DOHH2 (cell line): ENCODE data around the gene ZBTB7B.

Experiments used
- H3F3A ChIP-seq: fragments of 200-600 bp; sonication (generic), shearing (Covaris generic); 2 replicates; pipeline ENCODE4 v1.6.0; 2016; ENCODE audit warnings: antibody characterized with exemption, mild to moderate bottlenecking; ENCODE audit not compliant: control insufficient read depth, insufficient read depth
- H3K27ac ChIP-seq: fragments of 200-600 bp; sonication (generic); 2 replicates; pipeline ENCODE4 v1.5.1; 2014; ENCODE audit warnings: low read depth, mild to moderate bottlenecking, low read length, moderate library complexity
- H3K27me3 ChIP-seq: fragments of 200-600 bp; sonication (generic); 2 replicates; pipeline ENCODE4 v1.6.1; 2014; ENCODE audit warnings: mild to moderate bottlenecking, low read length, mixed read lengths; ENCODE audit not compliant: control insufficient read depth
- H3K36me3 ChIP-seq: fragments of 200-600 bp; sonication (generic); 2 replicates; pipeline ENCODE4 v1.6.1; 2014; ENCODE audit warnings: mild to moderate bottlenecking, low read length, moderate library complexity, mixed read lengths; ENCODE audit not compliant: control insufficient read depth
- H3K4me1 ChIP-seq: fragments of 200-600 bp; sonication (generic); 2 replicates; pipeline ENCODE4 v1.6.1; 2014; ENCODE audit warnings: mild to moderate bottlenecking, low read length, mixed read lengths; ENCODE audit not compliant: control insufficient read depth
- H3K4me2 ChIP-seq: fragments of 200-600 bp; sonication (generic); 2 replicates; pipeline ENCODE4 v1.6.0; 2014; ENCODE audit warnings: mild to moderate bottlenecking, low read length, moderate library complexity
- H3K4me3 ChIP-seq: fragments of 200-600 bp; sonication (generic); 2 replicates; pipeline ENCODE4 v1.5.1; 2014; ENCODE audit warnings: mild to moderate bottlenecking, low read length, mixed read lengths
- H3K79me2 ChIP-seq: fragments of 200-600 bp; sonication (generic); 2 replicates; pipeline ENCODE4 v1.6.1; 2014; ENCODE audit warnings: mild to moderate bottlenecking, low read length, mixed read lengths; ENCODE audit not compliant: control insufficient read depth
- H3K9me2 ChIP-seq: fragments of 200-600 bp; sonication (generic); replicated peaks from 2 replicates; pipeline ENCODE4 v1.6.1; 2014; ENCODE audit warnings: mild to moderate bottlenecking, low read length, mixed read lengths; ENCODE audit not compliant: control insufficient read depth
- H3K9me3 ChIP-seq: fragments of 200-600 bp; sonication (generic); 2 replicates; pipeline ENCODE4 v1.6.1; 2014; ENCODE audit warnings: antibody characterized with exemption, low read length, mixed read lengths; ENCODE audit not compliant: control insufficient read depth, insufficient read depth
- H4K20me1 ChIP-seq: fragments of 200-600 bp; sonication (generic); 2 replicates; pipeline ENCODE4 v1.6.0; 2014; ENCODE audit warnings: low read depth, mild to moderate bottlenecking, antibody characterized with exemption, low read length, moderate library complexity; ENCODE audit not compliant: control insufficient read depth, insufficient read depth
- EZH2phosphoT487 ChIP-seq: fragments of 200-600 bp; sonication (generic); IDR thresholded peaks from 2 replicates; pipeline ENCODE4 v1.6.1; 2017; ENCODE audit warnings: borderline replicate concordance, mild to moderate bottlenecking, antibody characterized with exemption, low read length, moderate library complexity, mixed read lengths
- TF ChIP-seq, protein P1 (sequence below): fragments of 200-600 bp; sonication (generic); IDR thresholded peaks from one replicate; pipeline ENCODE4 v1.5.1; 2014; ENCODE audit warnings: antibody characterized with exemption, mild to moderate bottlenecking, low read depth, low read length; ENCODE audit not compliant: poor library complexity, severe bottlenecking

ZBTB7B gene

DNA sequence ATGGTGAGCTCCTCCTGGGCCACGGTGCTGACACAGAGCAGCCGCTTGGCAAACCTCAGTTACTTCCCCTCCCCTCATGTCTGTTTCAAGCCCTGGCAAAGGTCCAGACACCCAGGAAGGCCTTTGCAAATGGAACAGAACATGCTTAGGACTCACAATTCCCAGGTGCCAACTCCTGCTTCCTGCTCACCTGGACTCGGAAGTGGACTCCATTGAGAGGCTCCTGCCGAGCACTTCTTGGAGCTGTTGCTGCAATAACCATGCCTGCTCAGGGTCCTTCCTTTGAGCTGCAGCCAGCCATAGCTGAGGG, 20.3 kb downstream of the ZBTB7B start:
- no peaks in the 10 kb centered on the region for H3K9me3 ChIP-seq
- no peak overlapping the region for H3K27ac ChIP-seq
- H3K9me2 ChIP-seq = no peaks in the 10 kb centered on the region
- H3F3A ChIP-seq = no peaks in the 10 kb centered on the region
- no peaks in the 10 kb centered on the region for H4K20me1 ChIP-seq
- H3K4me2 ChIP-seq = no peak overlapping the region
- no peaks in the 10 kb centered on the region for H3K36me3 ChIP-seq
- TF ChIP-seq, protein P1, sequence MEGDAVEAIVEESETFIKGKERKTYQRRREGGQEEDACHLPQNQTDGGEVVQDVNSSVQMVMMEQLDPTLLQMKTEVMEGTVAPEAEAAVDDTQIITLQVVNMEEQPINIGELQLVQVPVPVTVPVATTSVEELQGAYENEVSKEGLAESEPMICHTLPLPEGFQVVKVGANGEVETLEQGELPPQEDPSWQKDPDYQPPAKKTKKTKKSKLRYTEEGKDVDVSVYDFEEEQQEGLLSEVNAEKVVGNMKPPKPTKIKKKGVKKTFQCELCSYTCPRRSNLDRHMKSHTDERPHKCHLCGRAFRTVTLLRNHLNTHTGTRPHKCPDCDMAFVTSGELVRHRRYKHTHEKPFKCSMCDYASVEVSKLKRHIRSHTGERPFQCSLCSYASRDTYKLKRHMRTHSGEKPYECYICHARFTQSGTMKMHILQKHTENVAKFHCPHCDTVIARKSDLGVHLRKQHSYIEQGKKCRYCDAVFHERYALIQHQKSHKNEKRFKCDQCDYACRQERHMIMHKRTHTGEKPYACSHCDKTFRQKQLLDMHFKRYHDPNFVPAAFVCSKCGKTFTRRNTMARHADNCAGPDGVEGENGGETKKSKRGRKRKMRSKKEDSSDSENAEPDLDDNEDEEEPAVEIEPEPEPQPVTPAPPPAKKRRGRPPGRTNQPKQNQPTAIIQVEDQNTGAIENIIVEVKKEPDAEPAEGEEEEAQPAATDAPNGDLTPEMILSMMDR = no peak
- H3K79me2 ChIP-seq = no peaks in the 10 kb centered on the region
- H3K4me3 ChIP-seq = no peak overlapping the region
- H3K27me3 ChIP-seq = peaks cover 13% of the 10 kb centered on the region
- peaks cover 10% of the 10 kb centered on the region for H3K4me1 ChIP-seq

DNA sequence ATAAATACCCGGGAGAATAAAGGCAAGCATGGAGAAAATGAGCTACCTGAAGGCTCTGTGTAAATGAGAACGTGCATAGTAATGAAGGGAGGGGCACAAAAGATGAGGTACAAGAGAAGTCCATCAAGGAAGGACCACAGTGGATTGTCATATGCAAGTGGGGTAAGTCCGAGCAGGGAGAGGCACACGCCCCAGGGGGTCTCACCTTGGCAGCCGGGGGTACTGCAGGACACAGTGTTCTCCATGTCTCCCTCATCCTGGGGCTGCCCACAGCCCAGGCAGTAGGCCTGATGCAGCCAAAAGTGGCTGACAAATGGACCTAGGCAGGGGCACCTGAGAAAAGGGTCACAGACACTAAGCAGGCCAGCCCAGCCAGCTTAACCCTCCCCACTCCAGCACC, 21.0 kb downstream of the ZBTB7B start:
- H3F3A ChIP-seq = no peaks in the 10 kb centered on the region
- H3K4me2 ChIP-seq = no peak overlapping the region
- peaks cover 2% of the 10 kb centered on the region for H3K4me1 ChIP-seq
- no peak overlapping the region for H3K27ac ChIP-seq
- TF ChIP-seq, protein P1 = no peak
- TF ChIP-seq EZH2phosphoT487 = no peak
- H3K27me3 ChIP-seq = peaks cover 13% of the 10 kb centered on the region
- H3K79me2 ChIP-seq = no peaks in the 10 kb centered on the region
- H3K9me2 ChIP-seq = no peaks in the 10 kb centered on the region
- no peaks in the 10 kb centered on the region for H3K9me3 ChIP-seq
- no peak overlapping the region for H3K4me3 ChIP-seq
- no peaks in the 10 kb centered on the region for H3K36me3 ChIP-seq
- H4K20me1 ChIP-seq = no peaks in the 10 kb centered on the region

DNA sequence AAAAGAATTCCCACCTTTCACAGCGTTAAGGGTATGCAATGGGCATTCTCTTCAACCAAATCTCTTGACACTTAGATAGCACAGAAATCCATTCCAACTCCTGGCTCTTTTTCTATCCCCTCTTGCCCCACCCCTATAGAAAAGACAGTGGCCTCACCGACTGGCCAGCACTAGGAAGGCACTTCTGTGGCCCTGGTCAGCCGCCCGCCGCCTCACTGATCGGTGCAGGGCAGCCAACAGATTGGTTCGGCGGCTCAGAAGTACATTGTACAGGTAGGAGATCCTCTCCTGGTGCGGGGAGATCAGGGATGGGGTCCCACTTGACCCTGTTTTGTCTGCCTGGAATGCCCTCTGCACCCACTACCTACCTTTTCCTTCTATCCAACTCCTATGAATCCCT, 21.7 kb downstream of the ZBTB7B start:
- no peaks in the 10 kb centered on the region for H3K79me2 ChIP-seq

More for the DNA sequence above, 21.7 kb downstream of the ZBTB7B start:
- no peak for TF ChIP-seq EZH2phosphoT487
- TF ChIP-seq, protein P1 = no peak
- H3F3A ChIP-seq = no peaks in the 10 kb centered on the region
- H3K4me2 ChIP-seq = no peak overlapping the region
- no peaks in the 10 kb centered on the region for H3K36me3 ChIP-seq
- H3K27me3 ChIP-seq = peaks cover 13% of the 10 kb centered on the region
- H3K4me3 ChIP-seq = no peak overlapping the region
- H3K4me1 ChIP-seq = no peaks in the 10 kb centered on the region
- H4K20me1 ChIP-seq = no peaks in the 10 kb centered on the region
- no peaks in the 10 kb centered on the region for H3K9me3 ChIP-seq
- no peak overlapping the region for H3K27ac ChIP-seq
- no peaks in the 10 kb centered on the region for H3K9me2 ChIP-seq
